T-helper 17 cell (primary cell): ENCODE results near the gene IFNA5. TPM values are rescaled to one million over a fixed set of nuclear protein-coding genes. Genes with fewer than 3 reads are reported as not detected.
A peak's percentile ranks its signal among the peaks of the same experiment; 100 is the strongest.

ENCODE experiments used
- ATAC-seq: fragments of 150-1000 bp; cut with Tn5 transposase; 2 replicates; pipeline ENCODE4 v1.10.0; 2021; ENCODE audit warnings: mild to moderate bottlenecking, moderate library complexity
- DNase-seq, 3 donors: peaks; one replicate each; pipeline versions ENCODE4 v3.0.0 to v3.0.0-alpha.2; 2020 to 2021
- H3K9me3 ChIP-seq: one replicate; pipeline ENCODE4 v1.7.0; 2013; ENCODE audit warnings: low read length, mild to moderate bottlenecking; ENCODE audit not compliant: control insufficient read depth, poor library complexity, severe bottlenecking
- H3K27ac Mint-ChIP-seq: one replicate; pipeline ENCODE4 v1.8.0; 2022; ENCODE audit warnings: mild to moderate bottlenecking, moderate library complexity, mixed read lengths
- H3K27me3 Mint-ChIP-seq: one replicate; pipeline ENCODE4 v1.8.0; 2022; ENCODE audit warnings: mixed read lengths
- H3K36me3 Mint-ChIP-seq: one replicate; pipeline ENCODE4 v1.8.0; 2022; ENCODE audit warnings: low read depth, mixed read lengths
- H3K4me1 Mint-ChIP-seq: one replicate; pipeline ENCODE4 v1.8.0; 2022; ENCODE audit warnings: mild to moderate bottlenecking, mixed read lengths
- H3K4me3 Mint-ChIP-seq: one replicate; pipeline ENCODE4 v1.8.0; 2022; ENCODE audit warnings: mild to moderate bottlenecking, moderate library complexity, mixed read lengths
- total RNA-seq, 4 donors: library from RNA in 2 of 4; stranded (reverse) in 2 of 4; gene quantifications; one replicate each; pipeline ENCODE4 v1.2.3 and lab custom pipeline; 2022 to 2026

The IFNA5 gene
- total RNA-seq, 2 donors from 2014 or later: not detected

DNA sequence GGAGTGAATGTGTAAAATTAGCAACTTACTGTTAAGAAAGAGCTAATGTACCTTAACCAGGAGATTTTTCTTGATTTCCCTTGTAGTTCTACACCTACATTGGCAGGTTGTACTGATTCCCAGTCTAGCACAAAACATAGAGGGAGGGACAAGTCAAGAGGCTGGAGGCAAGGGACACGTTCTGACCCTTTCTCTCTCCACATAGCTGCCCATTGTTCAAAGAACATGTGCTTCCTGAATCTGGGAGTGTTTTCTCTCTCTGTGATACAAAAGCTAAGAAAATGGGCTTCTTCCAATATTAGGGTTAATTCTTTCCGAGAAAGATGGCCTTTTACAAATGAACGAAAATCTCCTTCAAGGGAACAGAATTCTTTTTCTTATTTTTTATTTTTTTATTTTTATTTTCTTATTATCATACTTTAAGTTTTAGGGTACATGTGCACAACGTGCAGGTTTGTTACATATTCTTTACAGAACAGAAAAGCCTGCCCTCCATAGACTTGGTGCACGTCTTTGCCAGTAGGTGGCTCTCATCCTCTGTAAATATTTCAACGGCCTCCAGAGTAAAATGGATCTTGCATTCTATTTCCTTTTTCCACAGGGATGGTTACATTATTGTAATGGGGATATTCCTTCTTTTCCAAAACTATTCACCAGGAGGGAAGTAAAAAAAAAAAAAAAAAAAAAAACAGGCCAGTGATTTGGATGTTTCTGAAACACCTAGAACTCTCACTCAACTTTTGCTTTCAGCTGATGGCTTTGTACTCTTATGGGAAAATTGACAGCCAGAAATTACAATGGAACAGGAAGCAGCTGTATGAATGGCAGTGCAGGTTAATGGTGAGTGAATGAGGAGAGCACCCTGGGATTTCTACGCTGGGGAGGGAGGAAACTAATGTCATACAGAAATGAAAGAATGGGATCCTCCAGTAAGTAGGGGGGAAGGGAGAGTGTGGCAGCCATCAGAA, 13.1 kb upstream of the IFNA5 start:
- H3K4me1 Mint-ChIP-seq: peaks cover 6% of the 10 kb centered on the region
- no peak overlapping the region for H3K4me3 Mint-ChIP-seq
- H3K36me3 Mint-ChIP-seq: peaks cover 7% of the 10 kb centered on the region
- ATAC-seq: peak; percentile 77
- H3K9me3 ChIP-seq: no peaks in the 10 kb centered on the region
- no peak for DNase-seq
- H3K27ac Mint-ChIP-seq: peak overlapping the region; percentile 75
- peaks cover 5% of the 10 kb centered on the region for H3K27me3 Mint-ChIP-seq

DNA sequence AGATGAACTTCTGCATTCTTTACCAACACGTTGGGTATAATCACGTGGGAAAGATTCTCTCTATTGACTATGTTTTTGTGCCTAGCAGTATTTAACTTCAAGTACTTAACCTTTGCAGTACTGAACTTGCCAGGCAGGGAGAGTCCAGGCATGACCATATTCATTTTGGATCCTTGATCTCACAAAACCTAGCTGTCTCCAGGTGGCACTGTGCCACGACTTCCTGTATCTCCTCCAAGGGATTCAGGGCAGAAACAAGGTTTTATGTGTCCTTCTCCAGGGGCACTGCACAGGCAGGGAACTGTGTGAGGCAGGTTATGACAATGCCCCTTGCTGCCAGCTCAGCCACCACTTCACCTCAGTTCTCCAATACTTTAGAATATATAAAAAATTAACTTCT, 11.7 kb upstream of the IFNA5 start:
- no peak for DNase-seq
- ATAC-seq: no peak
- Mint-ChIP-seq H3K27ac (peak overlapping the region; percentile 43), H3K27me3 (peaks cover 6% of the 10 kb centered on the region), H3K4me3 (no peak overlapping the region), H3K36me3 (peaks cover 2% of the 10 kb centered on the region), H3K4me1 (peaks cover 3% of the 10 kb centered on the region)
- H3K9me3 ChIP-seq: no peaks in the 10 kb centered on the region

GRCh38 chr9:21316032-21316842, 11.1 kb upstream of the IFNA5 start:
- Mint-ChIP-seq H3K27me3 (peaks cover 12% of the 10 kb centered on the region), H3K4me1 (peaks cover 3% of the 10 kb centered on the region), H3K36me3 (peaks cover 2% of the 10 kb centered on the region), H3K27ac (no peak overlapping the region), H3K4me3 (no peak overlapping the region)
- no peaks in the 10 kb centered on the region for H3K9me3 ChIP-seq
- ATAC-seq (no peak), DNase-seq (no peak)

DNA sequence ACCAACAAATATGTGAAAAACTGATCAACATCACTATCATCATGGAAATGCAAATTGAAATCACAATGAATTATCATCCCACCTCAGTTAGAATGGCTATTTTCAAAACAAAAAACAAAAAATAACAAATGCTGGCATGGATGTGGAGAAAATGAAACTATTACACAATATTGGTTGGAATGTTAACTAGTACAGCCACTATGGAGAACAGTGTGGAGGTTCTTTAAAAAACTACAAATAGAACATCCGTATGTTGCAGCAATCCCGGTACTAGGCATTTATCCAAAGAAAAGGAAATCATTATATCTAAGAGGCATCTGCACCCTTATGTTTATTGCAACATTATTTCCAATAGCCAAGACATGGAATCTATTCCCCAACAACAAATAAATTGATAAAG, 9.0 kb upstream of the IFNA5 start:
- no peaks in the 10 kb centered on the region for H3K9me3 ChIP-seq
- H3K4me1 Mint-ChIP-seq: peaks cover 3% of the 10 kb centered on the region
- H3K27ac Mint-ChIP-seq: no peak overlapping the region
- ATAC-seq (no peak), DNase-seq (no peak)
- H3K27me3 Mint-ChIP-seq: peaks cover 24% of the 10 kb centered on the region
- no peak overlapping the region for H3K4me3 Mint-ChIP-seq
- peaks cover 2% of the 10 kb centered on the region for H3K36me3 Mint-ChIP-seq

- H3K9me3 ChIP-seq: no peaks in the 10 kb centered on the region
- peaks cover 2% of the 10 kb centered on the region for H3K36me3 Mint-ChIP-seq
- H3K4me3 Mint-ChIP-seq: no peak overlapping the region
- peaks cover 3% of the 10 kb centered on the region for H3K4me1 Mint-ChIP-seq
- DNase-seq (no peak), ATAC-seq (no peak)
- no peak overlapping the region for H3K27ac Mint-ChIP-seq
- H3K27me3 Mint-ChIP-seq: peaks cover 39% of the 10 kb centered on the region
Measured at GRCh38 chr9:21311889-21312288, 6.8 kb upstream of the IFNA5 start.

DNA sequence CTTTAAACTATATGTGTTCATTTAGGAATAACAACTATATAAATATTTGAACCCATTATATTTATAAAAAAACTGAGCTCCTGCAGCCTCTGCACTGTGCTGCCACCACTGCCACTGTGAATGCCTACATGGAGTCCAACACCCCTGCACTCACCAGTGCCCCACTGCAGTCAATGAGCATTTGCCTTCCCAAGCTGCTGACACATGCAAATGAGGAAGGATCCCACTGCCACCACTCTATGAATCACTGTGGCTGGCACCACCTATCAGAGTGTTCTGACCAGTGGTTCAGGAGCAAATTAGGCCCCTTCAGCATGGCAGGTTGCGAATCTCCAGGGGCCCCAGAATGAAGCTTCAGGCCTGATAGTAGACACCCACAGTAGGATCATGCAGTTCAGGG, 9.1 kb downstream of the IFNA5 start:
- no peaks in the 10 kb centered on the region for H3K9me3 ChIP-seq
- no peaks in the 10 kb centered on the region for H3K36me3 Mint-ChIP-seq
- no peak for ATAC-seq

DNA sequence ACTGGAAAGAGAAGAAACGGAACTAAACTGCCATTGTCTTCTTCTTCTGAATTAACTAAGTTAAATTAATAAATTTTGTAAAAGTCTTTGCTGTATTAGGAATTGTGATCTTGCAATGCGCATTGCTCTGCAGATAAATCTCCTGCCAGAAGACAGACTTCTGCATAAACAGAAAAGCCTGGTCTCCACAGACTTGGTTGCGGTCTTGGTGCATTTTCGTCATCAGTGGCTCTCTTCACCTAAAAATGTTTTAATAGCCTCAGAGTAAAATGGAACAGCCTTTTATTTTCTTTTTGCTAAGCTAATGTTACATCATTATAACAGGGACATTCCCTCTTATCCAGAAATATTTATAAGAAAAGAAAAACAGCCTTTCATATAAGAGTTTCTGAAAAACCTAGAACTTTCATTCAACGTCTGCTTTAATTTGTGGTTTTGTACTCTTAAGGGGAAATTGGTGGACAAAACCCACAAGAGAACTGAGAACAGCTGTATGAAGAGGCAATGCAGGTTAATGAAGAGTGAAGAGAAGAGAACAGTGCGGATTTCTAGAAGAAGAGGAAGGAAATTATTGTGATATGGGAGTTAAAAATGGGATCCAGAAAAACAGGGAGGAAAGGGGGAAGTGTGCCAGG, 10.1 kb downstream of the IFNA5 start:
- Mint-ChIP-seq H3K27ac (no peak overlapping the region), H3K4me1 (peaks cover 8% of the 10 kb centered on the region), H3K36me3 (no peaks in the 10 kb centered on the region), H3K27me3 (peaks cover 24% of the 10 kb centered on the region), H3K4me3 (no peak overlapping the region)
- no peaks in the 10 kb centered on the region for H3K9me3 ChIP-seq
- peak; percentile 16 for ATAC-seq
- DNase-seq: no peak

More for the DNA sequence above, 9.1 kb downstream of the IFNA5 start:
- peaks cover 31% of the 10 kb centered on the region for H3K27me3 Mint-ChIP-seq
- no peak overlapping the region for H3K27ac Mint-ChIP-seq
- peaks cover 8% of the 10 kb centered on the region for H3K4me1 Mint-ChIP-seq
- H3K4me3 Mint-ChIP-seq: no peak overlapping the region
- DNase-seq: no peak

DNA sequence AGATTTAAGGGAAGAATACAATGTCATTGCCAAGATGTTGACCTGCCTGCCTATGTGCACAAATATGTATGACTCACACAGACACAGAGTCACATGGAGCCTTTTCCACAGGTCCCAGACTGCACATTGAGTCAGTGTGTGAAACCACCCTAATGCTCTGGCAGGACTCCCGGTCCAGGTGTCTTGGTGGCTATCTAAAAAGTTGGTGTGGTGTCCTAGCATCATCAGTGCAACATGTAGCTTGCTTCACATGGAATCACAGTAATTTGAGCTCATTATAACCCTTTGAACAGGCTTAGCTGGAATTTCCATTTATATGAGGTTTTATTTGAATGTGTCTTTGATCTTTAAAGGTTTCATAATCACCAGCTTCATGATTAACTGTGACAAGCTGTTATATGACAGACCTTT, 10.7 kb downstream of the IFNA5 start:
- ATAC-seq (no peak), DNase-seq (no peak)
- H3K4me3 Mint-ChIP-seq: no peak overlapping the region
- peaks cover 8% of the 10 kb centered on the region for H3K4me1 Mint-ChIP-seq
- H3K27me3 Mint-ChIP-seq: peaks cover 24% of the 10 kb centered on the region
- no peaks in the 10 kb centered on the region for H3K9me3 ChIP-seq
- H3K36me3 Mint-ChIP-seq: no peaks in the 10 kb centered on the region
- no peak overlapping the region for H3K27ac Mint-ChIP-seq

DNA sequence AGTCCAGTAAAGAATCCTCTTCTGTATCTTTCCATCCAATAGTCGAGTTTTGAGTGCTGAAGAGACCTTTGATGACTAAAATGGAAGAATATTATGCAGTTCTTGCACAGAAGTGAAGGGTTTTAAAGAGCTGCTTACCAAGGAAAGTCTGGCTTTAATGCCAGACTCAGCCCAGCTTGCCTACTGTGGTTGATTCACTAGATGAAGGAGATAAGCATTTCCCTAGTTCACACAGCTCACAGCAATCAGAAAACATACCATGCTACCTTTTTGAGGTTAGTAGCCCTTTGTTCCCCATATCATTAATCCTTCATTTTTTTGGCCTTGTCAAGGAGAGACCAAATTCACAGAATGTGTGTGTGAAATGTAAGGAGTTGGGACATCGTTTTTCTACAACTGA, 15.3 kb downstream of the IFNA5 start:
- Mint-ChIP-seq H3K4me1 (peaks cover 3% of the 10 kb centered on the region), H3K36me3 (no peaks in the 10 kb centered on the region), H3K4me3 (no peak overlapping the region), H3K27ac (no peak overlapping the region), H3K27me3 (peaks cover 34% of the 10 kb centered on the region)
- no peaks in the 10 kb centered on the region for H3K9me3 ChIP-seq
- no peak for DNase-seq
- ATAC-seq: no peak

DNA sequence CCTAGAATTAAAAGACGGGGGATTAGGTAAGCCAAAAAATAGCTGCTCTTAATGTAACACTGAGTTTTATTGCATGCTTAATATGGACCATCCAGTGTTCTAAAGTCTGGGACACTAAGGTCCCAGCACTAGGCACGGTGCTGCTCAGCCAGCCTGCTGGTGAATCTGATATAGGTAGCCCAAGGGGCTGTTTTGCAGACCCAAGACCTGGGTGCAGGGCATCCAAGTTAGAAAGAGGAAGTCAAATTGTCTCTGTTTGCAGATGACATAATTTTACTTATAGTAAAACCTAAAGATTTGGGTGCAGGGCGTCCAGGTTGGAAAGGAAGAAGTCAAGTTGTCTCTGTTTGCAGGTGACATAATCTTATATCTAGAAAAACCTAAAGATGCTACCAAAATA, 17.8 kb downstream of the IFNA5 start:
- H3K27ac Mint-ChIP-seq: no peak overlapping the region
- H3K4me3 Mint-ChIP-seq: no peak overlapping the region
- no peaks in the 10 kb centered on the region for H3K9me3 ChIP-seq
- H3K27me3 Mint-ChIP-seq: peaks cover 29% of the 10 kb centered on the region
- DNase-seq: no peak
- no peak for ATAC-seq
- no peaks in the 10 kb centered on the region for H3K4me1 Mint-ChIP-seq
- H3K36me3 Mint-ChIP-seq: no peaks in the 10 kb centered on the region

DNA sequence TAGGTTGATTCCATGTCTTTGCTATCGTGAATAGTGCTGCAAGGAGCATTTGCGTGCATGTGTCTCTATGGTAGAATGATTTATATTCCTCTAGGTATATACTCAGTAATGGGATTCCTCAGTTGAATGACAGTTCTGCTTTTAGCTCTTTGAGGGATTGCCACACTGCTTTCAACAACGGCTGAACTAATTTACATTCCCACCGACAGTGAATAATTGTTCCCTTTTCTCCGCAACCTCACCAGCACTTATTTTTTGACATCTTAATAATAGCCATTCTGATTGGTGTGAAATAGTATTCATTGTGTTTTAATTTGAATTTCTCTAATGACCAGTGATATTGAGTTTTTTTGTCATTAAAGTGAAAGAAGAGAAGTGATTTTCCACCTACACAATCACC, 18.5 kb downstream of the IFNA5 start:
- H3K27me3 Mint-ChIP-seq: peaks cover 24% of the 10 kb centered on the region
- no peak overlapping the region for H3K27ac Mint-ChIP-seq
- ATAC-seq (no peak), DNase-seq (no peak)
- H3K4me1 Mint-ChIP-seq: no peaks in the 10 kb centered on the region
- no peak overlapping the region for H3K4me3 Mint-ChIP-seq
- no peaks in the 10 kb centered on the region for H3K36me3 Mint-ChIP-seq
- no peaks in the 10 kb centered on the region for H3K9me3 ChIP-seq

GRCh38 chr9:21286099-21286498, 19.0 kb downstream of the IFNA5 start:
- H3K4me1 Mint-ChIP-seq: no peaks in the 10 kb centered on the region
- no peak overlapping the region for H3K27ac Mint-ChIP-seq
- no peaks in the 10 kb centered on the region for H3K36me3 Mint-ChIP-seq
- peaks cover 30% of the 10 kb centered on the region for H3K27me3 Mint-ChIP-seq
- no peak overlapping the region for H3K4me3 Mint-ChIP-seq
- no peaks in the 10 kb centered on the region for H3K9me3 ChIP-seq
- DNase-seq (no peak), ATAC-seq (no peak)

DNA sequence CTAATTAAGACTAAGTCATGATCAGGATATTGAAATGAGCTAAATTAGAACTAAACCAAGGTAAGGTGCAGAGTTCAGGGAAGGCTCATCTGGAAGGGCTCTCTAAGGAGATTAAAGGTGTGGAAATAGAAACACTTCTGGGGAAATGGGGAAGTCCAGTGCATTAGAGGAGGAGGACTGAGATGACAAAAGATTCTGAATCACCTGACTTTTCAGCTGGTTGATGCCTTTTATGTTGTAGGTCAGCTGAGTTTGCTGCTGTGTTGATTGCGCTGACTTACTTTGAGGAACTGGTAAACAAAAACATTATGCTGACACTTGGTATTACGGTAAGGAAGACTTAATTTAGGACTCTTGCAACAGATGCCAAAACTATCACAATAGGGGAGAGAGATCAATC, 23.8 kb downstream of the IFNA5 start:
- ATAC-seq (no peak), DNase-seq (no peak)
- Mint-ChIP-seq H3K4me1 (no peaks in the 10 kb centered on the region), H3K27me3 (peaks cover 30% of the 10 kb centered on the region), H3K27ac (no peak overlapping the region), H3K36me3 (peaks cover 4% of the 10 kb centered on the region), H3K4me3 (no peak overlapping the region)
- H3K9me3 ChIP-seq: no peaks in the 10 kb centered on the region
